Nephron (organoid): ENCODE data around the gene DLG3.
A peak's percentile ranks its signal among the peaks of the same experiment; 100 is the strongest.

Source experiments
- H3K27ac Mint-ChIP-seq, 3 experiments: 2 replicates each; pipeline ENCODE4 v1.8.0; 2020; ENCODE audit warnings: mixed read lengths in 3 of 3, mild to moderate bottlenecking in 2 of 3, moderate library complexity in 1 of 3
- H3K27me3 Mint-ChIP-seq: 2 replicates; pipeline ENCODE4 v1.8.0; 2021; ENCODE audit warnings: low read depth, mild to moderate bottlenecking, moderate library complexity, mixed read lengths
- H3K36me3 Mint-ChIP-seq: 2 replicates; pipeline ENCODE4 v1.8.0; 2020; ENCODE audit warnings: low read depth, mixed read lengths
- H3K4me1 Mint-ChIP-seq: 2 replicates; pipeline ENCODE4 v1.8.0; 2020; ENCODE audit warnings: mixed read lengths
- H3K4me3 Mint-ChIP-seq, 3 experiments: 2 replicates each; pipeline ENCODE4 v1.8.0; 2020; ENCODE audit warnings: mild to moderate bottlenecking in 3 of 3, mixed read lengths in 3 of 3, moderate library complexity in 2 of 3
- H3K9me3 Mint-ChIP-seq: 2 replicates; pipeline ENCODE4 v1.8.0; 2020; ENCODE audit warnings: mixed read lengths
- TF ChIP-seq, protein P1 (sequence below), 3 experiments: fragments of 200-600 bp; sonication (generic); IDR thresholded peaks; one replicate each; pipeline ENCODE4 v1.5.0; 2021; ENCODE audit warnings: antibody characterized with exemption in 3 of 3; ENCODE audit not compliant: unreplicated experiment in 3 of 3

The DLG3 gene

DNA sequence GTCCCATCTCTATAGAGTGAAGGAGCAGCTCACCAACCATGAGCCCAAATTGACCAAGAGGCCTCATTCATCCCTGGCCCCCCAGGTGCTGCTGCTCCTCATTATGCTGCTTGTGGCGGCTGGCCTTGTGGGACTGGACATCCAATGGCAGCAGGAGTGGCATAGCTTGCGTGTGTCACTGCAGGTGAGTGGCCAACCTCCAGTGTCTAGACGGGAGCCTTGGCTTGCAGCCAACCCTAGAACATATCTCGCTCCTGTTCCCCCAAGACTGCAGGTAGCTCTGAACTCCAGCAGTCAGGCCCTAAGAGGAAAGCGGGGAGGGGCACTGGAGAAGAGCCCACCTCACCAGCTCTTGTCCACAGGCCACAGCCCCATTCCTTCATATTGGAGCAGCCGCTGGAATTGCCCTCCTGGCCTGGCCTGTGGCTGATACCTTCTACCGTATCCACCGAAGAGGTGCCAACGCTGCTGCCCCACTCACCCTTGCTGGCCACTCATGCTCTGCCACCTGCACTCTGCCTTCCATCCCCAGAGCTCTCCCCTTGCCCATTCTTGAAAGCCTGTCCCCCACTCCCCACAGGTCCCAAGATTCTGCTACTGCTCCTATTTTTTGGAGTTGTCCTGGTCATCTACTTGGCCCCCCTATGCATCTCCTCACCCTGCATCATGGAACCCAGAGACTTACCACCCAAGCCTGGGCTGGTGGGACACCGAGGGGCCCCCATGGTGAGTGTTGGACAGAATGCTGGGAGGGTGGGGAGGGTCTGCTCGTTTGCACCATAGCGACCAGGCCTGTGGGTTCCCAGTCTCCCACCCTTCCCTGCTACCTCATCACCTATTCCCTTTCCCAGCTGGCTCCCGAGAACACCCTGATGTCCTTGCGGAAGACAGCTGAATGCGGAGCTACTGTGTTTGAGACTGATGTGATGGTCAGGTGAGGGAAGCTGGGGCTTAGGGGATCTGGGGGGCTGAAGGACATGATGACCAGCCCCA lies 18.1 kb upstream of the DLG3 start:
- H3K4me1 Mint-ChIP-seq = peaks cover 6% of the 10 kb centered on the region
- TF ChIP-seq, protein P1, sequence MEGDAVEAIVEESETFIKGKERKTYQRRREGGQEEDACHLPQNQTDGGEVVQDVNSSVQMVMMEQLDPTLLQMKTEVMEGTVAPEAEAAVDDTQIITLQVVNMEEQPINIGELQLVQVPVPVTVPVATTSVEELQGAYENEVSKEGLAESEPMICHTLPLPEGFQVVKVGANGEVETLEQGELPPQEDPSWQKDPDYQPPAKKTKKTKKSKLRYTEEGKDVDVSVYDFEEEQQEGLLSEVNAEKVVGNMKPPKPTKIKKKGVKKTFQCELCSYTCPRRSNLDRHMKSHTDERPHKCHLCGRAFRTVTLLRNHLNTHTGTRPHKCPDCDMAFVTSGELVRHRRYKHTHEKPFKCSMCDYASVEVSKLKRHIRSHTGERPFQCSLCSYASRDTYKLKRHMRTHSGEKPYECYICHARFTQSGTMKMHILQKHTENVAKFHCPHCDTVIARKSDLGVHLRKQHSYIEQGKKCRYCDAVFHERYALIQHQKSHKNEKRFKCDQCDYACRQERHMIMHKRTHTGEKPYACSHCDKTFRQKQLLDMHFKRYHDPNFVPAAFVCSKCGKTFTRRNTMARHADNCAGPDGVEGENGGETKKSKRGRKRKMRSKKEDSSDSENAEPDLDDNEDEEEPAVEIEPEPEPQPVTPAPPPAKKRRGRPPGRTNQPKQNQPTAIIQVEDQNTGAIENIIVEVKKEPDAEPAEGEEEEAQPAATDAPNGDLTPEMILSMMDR (IDR thresholded peaks at IDR 0.05; ENCODE audit: unreplicated experiment in 3 of 3) = no peak
- H3K9me3 Mint-ChIP-seq = no peaks in the 10 kb centered on the region
- H3K4me3 Mint-ChIP-seq = no peak overlapping the region
- H3K27ac Mint-ChIP-seq = no peak overlapping the region
- no peaks in the 10 kb centered on the region for H3K36me3 Mint-ChIP-seq
- peaks cover 14% of the 10 kb centered on the region for H3K27me3 Mint-ChIP-seq

DNA sequence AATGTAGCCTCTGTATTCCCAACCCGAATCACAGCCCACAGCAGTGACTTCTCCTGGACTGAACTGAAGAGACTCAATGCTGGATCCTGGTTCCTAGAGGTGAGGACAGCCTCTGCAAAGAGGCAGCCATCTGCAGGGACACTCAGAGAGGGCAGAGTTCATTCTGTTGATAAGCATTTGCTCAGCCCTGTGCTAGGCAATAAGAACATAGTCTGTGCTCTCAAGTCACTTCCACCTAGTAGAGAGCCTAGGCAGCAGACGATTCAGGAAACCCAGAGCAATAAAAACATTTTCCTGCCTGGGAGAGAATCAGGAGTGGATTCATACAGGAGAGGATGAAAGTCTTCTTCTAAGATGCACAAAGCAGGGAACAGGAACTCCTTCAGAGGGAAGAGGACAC lies 17.3 kb upstream of the DLG3 start:
- Mint-ChIP-seq H3K9me3 (no peaks in the 10 kb centered on the region), H3K27ac (no peak overlapping the region), H3K4me3 (no peak overlapping the region), H3K4me1 (peaks cover 6% of the 10 kb centered on the region), H3K36me3 (no peaks in the 10 kb centered on the region), H3K27me3 (peaks cover 14% of the 10 kb centered on the region)
- TF ChIP-seq, protein P1 (IDR thresholded peaks at IDR 0.05; ENCODE audit: unreplicated experiment in 3 of 3) = no peak

DNA sequence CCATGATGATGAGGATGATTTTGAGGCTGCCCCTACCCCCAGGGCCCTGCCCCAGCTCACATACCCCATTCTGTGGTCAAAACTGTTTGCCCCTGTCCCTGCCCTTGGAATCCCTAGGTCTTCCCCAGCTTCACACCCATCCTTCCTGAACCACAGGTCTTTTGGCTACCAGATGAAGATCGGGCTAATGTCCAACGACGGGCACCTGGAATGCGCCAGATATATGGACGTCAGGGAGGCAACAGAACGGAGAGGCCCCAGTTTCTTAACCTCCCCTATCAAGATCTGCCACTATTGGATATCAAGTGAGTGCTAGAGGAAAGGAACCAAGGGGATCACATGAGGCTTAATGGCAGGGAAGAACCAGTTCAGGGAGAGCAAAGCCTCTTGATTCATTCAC lies 14.9 kb upstream of the DLG3 start:
- no peaks in the 10 kb centered on the region for H3K4me1 Mint-ChIP-seq
- H3K4me3 Mint-ChIP-seq = no peak overlapping the region
- H3K9me3 Mint-ChIP-seq = no peaks in the 10 kb centered on the region
- H3K27ac Mint-ChIP-seq = no peak overlapping the region
- TF ChIP-seq, protein P1 (IDR thresholded peaks at IDR 0.05; ENCODE audit: unreplicated experiment in 3 of 3) = no peak
- no peaks in the 10 kb centered on the region for H3K36me3 Mint-ChIP-seq
- peaks cover 7% of the 10 kb centered on the region for H3K27me3 Mint-ChIP-seq

DNA sequence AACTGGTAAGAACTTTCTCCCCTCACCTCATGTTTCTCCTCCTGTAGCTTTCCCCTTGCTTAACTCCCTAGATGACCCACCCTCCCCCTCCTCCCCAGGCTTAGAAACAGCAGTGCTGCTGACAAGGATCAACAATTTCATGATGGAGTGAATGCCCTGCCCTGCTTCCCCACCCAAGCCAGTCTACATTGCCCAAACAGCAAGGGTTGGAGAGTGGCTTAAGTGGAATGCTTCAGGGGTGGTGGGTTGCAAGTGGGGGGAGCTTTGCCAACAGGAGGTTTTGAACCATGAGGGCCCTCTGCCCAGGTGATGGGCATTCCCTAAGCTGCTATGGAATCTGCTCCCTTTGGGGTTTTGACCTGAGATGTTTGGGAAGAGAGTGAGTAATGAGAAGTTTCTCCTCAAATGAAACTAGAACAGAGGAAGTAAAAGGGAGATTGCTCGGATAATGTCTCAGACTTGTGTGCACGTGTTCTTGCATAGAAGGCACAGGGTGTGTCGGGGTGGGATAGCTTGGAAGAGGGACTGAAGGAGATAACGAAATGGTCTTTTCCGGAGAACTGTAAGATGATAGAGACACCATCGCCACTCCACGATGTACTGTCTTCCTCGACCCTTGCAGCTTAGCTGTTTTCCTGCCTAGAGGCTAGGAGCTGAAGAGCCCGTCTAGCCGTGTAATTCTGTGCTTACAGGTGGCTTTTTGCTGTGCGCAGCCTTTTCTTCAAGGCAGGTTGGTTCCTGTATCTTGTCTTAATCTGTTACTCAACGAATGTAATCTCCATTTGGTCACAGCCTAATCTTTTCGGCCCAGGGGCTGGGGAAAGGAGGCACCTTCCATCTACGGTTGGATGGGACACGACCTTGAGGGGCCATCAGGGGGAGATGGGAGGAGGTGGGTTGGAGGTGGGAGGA lies 11.4 kb upstream of the DLG3 start:
- Mint-ChIP-seq H3K36me3 (no peaks in the 10 kb centered on the region), H3K9me3 (peaks cover 3% of the 10 kb centered on the region), H3K4me3 (peak overlapping the region; percentile 89 to 91 (median 90)), H3K4me1 (no peaks in the 10 kb centered on the region), H3K27me3 (peaks cover 23% of the 10 kb centered on the region), H3K27ac (peak overlapping the region in 2 of 3 experiments; percentile 18 to 78)
- TF ChIP-seq, protein P1 (IDR thresholded peaks at IDR 0.05; ENCODE audit: unreplicated experiment in 3 of 3) = no peak

DNA sequence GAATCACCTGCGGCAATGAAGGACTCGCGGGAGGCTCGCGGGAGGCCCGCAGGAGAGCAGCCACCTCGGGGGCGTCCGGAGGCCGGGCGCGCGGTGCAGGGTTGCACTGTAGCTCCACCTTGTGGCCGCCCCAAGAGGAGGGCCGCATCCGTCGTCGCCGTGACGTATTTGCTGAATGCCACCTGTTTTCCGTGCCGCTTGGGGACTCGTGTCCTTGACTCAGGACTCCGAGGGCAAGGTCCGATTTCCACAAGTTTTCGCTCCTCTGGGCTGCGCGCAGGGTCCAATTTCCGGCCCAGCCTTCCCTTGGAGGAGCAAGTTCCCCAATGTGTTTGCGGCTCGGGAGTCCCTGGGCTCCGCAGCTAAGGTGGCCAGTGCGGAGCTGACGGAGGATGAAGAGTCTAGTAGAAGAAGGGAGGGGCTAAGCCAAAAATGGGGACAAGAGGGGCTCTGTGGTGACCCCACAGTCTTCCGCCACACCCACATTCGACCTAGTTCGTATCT lies 10.7 kb upstream of the DLG3 start:
- TF ChIP-seq, protein P1 (IDR thresholded peaks at IDR 0.05; ENCODE audit: unreplicated experiment in 3 of 3) = peak; percentile 52 to 74 (median 67)
- peaks cover 3% of the 10 kb centered on the region for H3K9me3 Mint-ChIP-seq
- peak overlapping the region in 2 of 3 experiments; percentile 78 to 86 for H3K27ac Mint-ChIP-seq
- H3K27me3 Mint-ChIP-seq = peaks cover 30% of the 10 kb centered on the region
- H3K4me1 Mint-ChIP-seq = no peaks in the 10 kb centered on the region
- H3K4me3 Mint-ChIP-seq = peak overlapping the region; percentile 89 to 91 (median 90)
- no peaks in the 10 kb centered on the region for H3K36me3 Mint-ChIP-seq
